Uterus (tissue), 4 donors: Measurements from ENCODE around the gene ST6GALNAC3. TPM values are rescaled to one million over a fixed set of nuclear protein-coding genes. Genes with fewer than 3 reads are reported as not detected.

ENCODE experiments used
- DNase-seq, 2 donors: peaks; one replicate each; pipeline ENCODE4 v3.0.0-alpha.2; 2019 to 2020
- H3K27ac ChIP-seq, 2 donors: fragments of 200-600 bp; sonication (generic); 1 replicate in 1 of 2; 2 replicates in 1 of 2; pipeline ENCODE4 v1.5.1; 2016 to 2018
- H3K27me3 ChIP-seq, 2 donors: fragments of 200-600 bp; sonication (generic); one replicate each; pipeline ENCODE4 v1.5.1; 2018 to 2019; ENCODE audit warnings: control low read depth in 1 of 2
- H3K36me3 ChIP-seq, 2 donors: fragments of 200-600 bp; sonication (generic); one replicate each; pipeline ENCODE4 v1.5.1; 2019; ENCODE audit warnings: control low read depth in 1 of 2
- H3K4me1 ChIP-seq, 2 donors: fragments of 200-600 bp; sonication (generic); one replicate each; pipeline ENCODE4 v1.5.1; 2018 to 2019; ENCODE audit warnings: control low read depth in 1 of 2
- H3K4me3 ChIP-seq, 2 donors: fragments of 200-600 bp; sonication (generic); 1 replicate in 1 of 2; 2 replicates in 1 of 2; pipeline ENCODE4 v1.5.1; 2018 to 2019; ENCODE audit warnings: mild to moderate bottlenecking in 1 of 2
- H3K9me3 ChIP-seq, 2 donors: fragments of 200-600 bp; sonication (generic); one replicate each; pipeline ENCODE4 v1.5.1; 2019; ENCODE audit warnings: control low read depth in 1 of 2
- CTCF ChIP-seq, 4 experiments: fragments of 200-600 bp in 2 of 4; fragments of 450-650 bp in 2 of 4; sonication (generic) in 2 of 4; IDR thresholded peaks; one replicate each; pipeline ENCODE4 v1.5.1; 2016 to 2019; ENCODE audit warnings: antibody characterized with exemption in 4 of 4, mild to moderate bottlenecking in 2 of 4, moderate library complexity in 1 of 4
- POLR2A ChIP-seq, 2 donors: fragments of 450-650 bp; IDR thresholded peaks; one replicate each; pipeline ENCODE4 v1.6.1; 2016; ENCODE audit warnings: antibody characterized with exemption in 2 of 2, mild to moderate bottlenecking in 1 of 2, moderate library complexity in 1 of 2
- intact Hi-C: fragments of 100-400 bp; cut with DNase I; formaldehyde crosslinking; loops from one replicate; pipeline ENCODE4 v1.15.1; 2023; ENCODE audit warnings: low total_unique reads
- total RNA-seq, 4 donors: library from RNA; depleted of rRNA in 3 of 4; stranded (reverse); fragments of >200 nt in 3 of 4; gene quantifications; one replicate each; pipeline versions ENCODE4 v1.1.0 to v1.2.4, GENCODE V29; 2014 to 2023
- donor health status: DM: yes; HTN: yes; CAD: no.

The ST6GALNAC3 gene
- total RNA-seq, 4 donors from 2014 or later = 6.7 to 43.4 (median 21.1) TPM

DNA sequence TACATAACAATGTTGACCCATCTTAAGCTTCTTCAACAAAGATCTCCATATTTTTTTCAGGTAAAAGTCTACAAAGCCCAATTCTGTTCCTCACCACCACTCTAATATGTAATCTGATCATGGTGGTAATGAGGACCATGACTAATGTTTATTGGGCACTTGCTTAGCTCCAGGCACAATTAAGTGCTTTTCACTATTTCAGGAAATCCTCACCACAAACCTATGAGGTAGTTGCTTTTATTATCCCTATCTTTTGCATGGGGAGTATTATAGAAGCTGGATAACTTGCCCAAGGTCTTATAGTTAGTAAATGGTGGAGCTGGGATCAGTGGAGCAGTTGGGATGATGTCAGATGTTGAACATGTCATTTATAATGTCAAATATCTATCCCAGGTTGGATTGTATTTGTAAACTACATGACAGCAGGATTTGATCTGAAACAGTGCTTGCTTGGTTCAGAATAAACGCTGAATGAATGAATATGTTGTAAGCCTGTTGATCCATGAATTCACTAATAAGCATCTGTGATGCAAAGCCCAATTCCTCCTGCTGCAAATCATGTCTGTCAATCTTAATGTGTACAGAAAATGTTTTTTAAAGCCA is 509.4 kb downstream of the ST6GALNAC3 start:
- DNase-seq = no peak
- TF ChIP-seq POLR2A (IDR thresholded peaks at IDR 0.05) (no peak), CTCF (IDR thresholded peaks at IDR 0.05) (no peak)
- no peaks in the 10 kb centered on the region for H3K4me1 ChIP-seq
- H3K27me3 ChIP-seq = no peaks in the 10 kb centered on the region
- intact Hi-C loops = no loop called here
- no peaks in the 10 kb centered on the region for H3K36me3 ChIP-seq
- H3K27ac ChIP-seq = no peak overlapping the region
- H3K4me3 ChIP-seq = no peak overlapping the region
- H3K9me3 ChIP-seq = no peaks in the 10 kb centered on the region

DNA sequence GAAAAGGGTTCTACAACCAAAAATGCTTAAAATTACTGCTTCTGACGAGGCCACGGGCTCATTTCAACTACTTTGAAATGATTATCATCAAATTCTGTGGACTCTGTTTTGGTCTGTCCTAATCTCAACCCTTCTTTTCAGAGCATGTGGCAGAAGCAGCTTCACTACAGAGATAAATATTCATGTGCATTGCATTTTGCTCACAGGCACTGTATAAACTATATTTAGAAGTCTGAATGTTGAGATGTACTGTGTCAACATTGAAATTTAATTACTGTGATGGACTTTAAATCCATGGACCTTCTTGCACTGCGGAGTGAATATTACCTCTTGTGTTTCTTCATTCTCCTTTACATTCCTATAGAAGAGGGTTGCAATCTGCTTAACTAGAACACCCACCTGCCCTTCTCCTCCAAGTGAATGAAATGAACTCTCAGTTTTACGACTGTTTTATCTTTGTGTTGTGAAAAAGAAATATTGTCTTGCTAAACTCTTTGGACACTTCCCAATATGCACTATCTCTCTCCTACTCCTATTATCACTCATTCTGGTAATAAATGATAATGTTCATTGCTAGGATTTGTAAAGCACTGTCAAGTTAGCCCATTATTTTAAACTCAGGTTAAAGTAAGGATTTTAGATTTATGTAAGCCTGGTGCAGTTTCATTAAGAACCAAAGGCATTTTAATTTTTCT is 511.6 kb downstream of the ST6GALNAC3 start:
- DNase-seq = no peak
- H3K27me3 ChIP-seq = no peaks in the 10 kb centered on the region
- no peaks in the 10 kb centered on the region for H3K9me3 ChIP-seq
- no peaks in the 10 kb centered on the region for H3K36me3 ChIP-seq
- intact Hi-C loops = no loop called here
- TF ChIP-seq CTCF (IDR thresholded peaks at IDR 0.05) (no peak), POLR2A (IDR thresholded peaks at IDR 0.05) (no peak)
- H3K4me1 ChIP-seq = no peaks in the 10 kb centered on the region
- H3K4me3 ChIP-seq = no peak overlapping the region
- no peak overlapping the region for H3K27ac ChIP-seq

- DNase-seq = no peak
- Histone ChIP-seq H3K4me1 (no peaks in the 10 kb centered on the region), H3K36me3 (no peaks in the 10 kb centered on the region), H3K4me3 (no peak overlapping the region), H3K27me3 (no peaks in the 10 kb centered on the region), H3K9me3 (no peaks in the 10 kb centered on the region), H3K27ac (no peak overlapping the region)
- TF ChIP-seq CTCF (IDR thresholded peaks at IDR 0.05) (no peak), POLR2A (IDR thresholded peaks at IDR 0.05) (no peak)
- intact Hi-C loops = no loop called here
Observed at GRCh38 chr1:76587212-76587611, 512.7 kb downstream of the ST6GALNAC3 start.

DNA sequence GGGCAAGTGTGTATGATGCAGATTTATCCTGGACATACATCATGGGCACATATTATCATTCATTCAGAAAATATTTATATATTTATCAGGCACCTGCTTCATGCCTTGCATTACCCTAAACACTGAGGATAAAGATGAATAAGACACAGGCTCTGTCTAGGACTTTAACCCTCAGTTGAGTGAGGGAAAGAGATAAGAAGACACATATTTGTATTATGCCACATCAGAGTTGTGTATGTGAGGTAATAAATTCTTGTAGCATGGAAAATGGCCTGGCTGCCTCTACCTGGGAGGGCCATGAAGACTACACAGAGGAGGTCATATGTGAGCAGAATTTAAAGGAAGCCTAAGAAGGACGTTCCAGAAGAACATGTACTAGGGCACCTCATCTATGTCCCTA is 516.9 kb downstream of the ST6GALNAC3 start:
- no peak overlapping the region for H3K27ac ChIP-seq
- intact Hi-C loops = no loop called here
- no peak for DNase-seq
- H3K4me3 ChIP-seq = no peak overlapping the region
- no peaks in the 10 kb centered on the region for H3K27me3 ChIP-seq
- no peaks in the 10 kb centered on the region for H3K9me3 ChIP-seq
- H3K36me3 ChIP-seq = no peaks in the 10 kb centered on the region
- TF ChIP-seq CTCF (IDR thresholded peaks at IDR 0.05) (no peak), POLR2A (IDR thresholded peaks at IDR 0.05) (no peak)
- no peaks in the 10 kb centered on the region for H3K4me1 ChIP-seq

DNA sequence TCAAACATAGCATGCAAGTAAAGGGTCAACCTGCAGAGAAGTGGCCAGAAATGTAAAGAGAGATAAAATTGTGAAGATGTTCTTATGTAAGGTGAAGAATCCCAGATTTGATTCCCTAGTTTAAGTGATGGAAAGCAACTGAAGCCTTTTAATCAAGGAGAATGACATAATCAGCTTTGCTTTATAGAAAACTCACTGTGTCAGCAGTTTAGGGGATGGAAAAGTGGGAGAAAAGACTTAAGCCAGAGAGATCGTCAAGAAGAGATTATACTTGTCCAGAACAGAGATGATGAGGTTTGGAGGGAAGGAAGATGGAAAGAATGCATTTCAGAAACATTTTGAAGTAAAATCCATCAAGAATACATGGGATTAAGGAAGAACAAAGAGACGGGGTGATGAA is 517.4 kb downstream of the ST6GALNAC3 start:
- no peak for DNase-seq
- Histone ChIP-seq H3K9me3 (no peaks in the 10 kb centered on the region), H3K27ac (no peak overlapping the region), H3K36me3 (no peaks in the 10 kb centered on the region), H3K4me1 (no peaks in the 10 kb centered on the region), H3K4me3 (no peak overlapping the region), H3K27me3 (no peaks in the 10 kb centered on the region)
- intact Hi-C loops = no loop called here
- TF ChIP-seq POLR2A (IDR thresholded peaks at IDR 0.05) (no peak), CTCF (IDR thresholded peaks at IDR 0.05) (no peak)
